Stimulated activated CD4-positive, alpha-beta T cell treated with anti-CD3 and anti-CD28 coated beads, Interleukin-2, amount 100 ng/mL, for 4 hours (primary cell): ENCODE data around the gene TCF12.

Experiments used
- DNase-seq: peaks from one replicate; pipeline ENCODE4 v3.0.0-alpha.2; 2020; ENCODE audit warnings: low read depth

The TCF12 gene

GRCh38 chr15:57048930-57049549, 130.6 kb downstream of the TCF12 start:
- no peak for DNase-seq

- no peak for DNase-seq
Observed at GRCh38 chr15:57053470-57053869, 135.0 kb downstream of the TCF12 start.

- DNase-seq = no peak
Observed at GRCh38 chr15:57054204-57054750, 135.8 kb downstream of the TCF12 start.

GRCh38 chr15:57056357-57056756, 137.9 kb downstream of the TCF12 start:
- DNase-seq = no peak

GRCh38 chr15:57057134-57057930, 138.9 kb downstream of the TCF12 start:
- no peak for DNase-seq

- no peak for DNase-seq
Observed at GRCh38 chr15:57059026-57059660, 140.7 kb downstream of the TCF12 start.

GRCh38 chr15:57060799-57061198, 142.4 kb downstream of the TCF12 start:
- no peak for DNase-seq

GRCh38 chr15:57061281-57061680, 142.8 kb downstream of the TCF12 start:
- no peak for DNase-seq

GRCh38 chr15:57061696-57062095, 143.3 kb downstream of the TCF12 start:
- no peak for DNase-seq

GRCh38 chr15:57064033-57064432, 145.6 kb downstream of the TCF12 start:
- DNase-seq = no peak

GRCh38 chr15:57069423-57069822, 151.0 kb downstream of the TCF12 start:
- DNase-seq = no peak

GRCh38 chr15:57070674-57071073, 152.2 kb downstream of the TCF12 start:
- no peak for DNase-seq

- no peak for DNase-seq
Observed at GRCh38 chr15:57079446-57079845, 161.0 kb downstream of the TCF12 start.

- no peak for DNase-seq
Observed at GRCh38 chr15:57079931-57080620, 161.6 kb downstream of the TCF12 start.

GRCh38 chr15:57082054-57082728, 163.7 kb downstream of the TCF12 start:
- DNase-seq = no peak

- no peak for DNase-seq
Observed at GRCh38 chr15:57084192-57084591, 165.7 kb downstream of the TCF12 start.

- DNase-seq = no peak
Observed at GRCh38 chr15:57085267-57085666, 166.8 kb downstream of the TCF12 start.

- DNase-seq = no peak
Observed at GRCh38 chr15:57086857-57087427, 168.5 kb downstream of the TCF12 start.

- no peak for DNase-seq
Observed at GRCh38 chr15:57089815-57090495, 171.5 kb downstream of the TCF12 start.

GRCh38 chr15:57090496-57090859, 172.0 kb downstream of the TCF12 start:
- DNase-seq = no peak

GRCh38 chr15:57091636-57092035, 173.2 kb downstream of the TCF12 start:
- no peak for DNase-seq
